ENCODE data around the gene IFNAR2. TPM values are rescaled to one million over a fixed set of nuclear protein-coding genes. Genes with fewer than 3 reads are reported as not detected.

Gene IFNAR2
- total RNA-seq, 1 experiment from 2014 or later: 2.1 TPM

DNA sequence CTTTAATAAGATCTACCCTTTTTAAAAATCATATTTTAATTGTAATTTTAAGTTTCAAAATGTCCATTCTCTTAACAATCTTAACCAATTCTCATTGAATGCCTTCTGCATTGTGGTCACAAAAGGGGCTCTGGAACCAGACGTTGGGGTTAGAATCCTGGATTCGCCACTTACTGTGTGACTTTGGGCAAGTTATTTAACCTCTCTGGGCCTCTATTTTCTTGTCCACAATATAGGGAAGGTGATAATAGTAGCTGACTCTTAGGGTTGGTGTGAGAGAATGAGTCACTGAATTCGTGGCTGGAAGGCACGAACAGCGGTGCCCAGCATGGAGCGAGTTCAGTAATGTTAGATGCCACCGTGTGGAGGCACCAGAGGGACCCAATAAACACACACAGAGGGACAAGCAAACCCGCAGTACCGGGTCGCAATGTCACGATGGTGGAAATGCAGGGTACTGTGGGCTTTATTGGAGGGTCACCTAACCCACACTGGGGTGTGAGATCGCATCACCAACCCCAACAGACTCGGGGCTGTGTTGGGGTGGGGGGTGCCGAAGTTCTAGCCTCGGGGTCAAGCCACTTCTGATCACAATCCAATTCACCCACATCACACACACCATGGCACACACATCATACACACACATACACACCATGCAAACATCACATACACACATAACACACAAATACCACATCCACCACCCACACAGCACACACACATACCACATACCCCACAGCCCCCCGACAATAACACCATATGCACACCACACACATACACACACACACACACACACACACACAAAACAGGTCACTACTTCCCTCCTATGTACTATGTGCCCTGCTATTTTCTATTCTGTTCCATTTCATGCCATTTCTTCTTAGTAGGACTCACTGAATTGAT is 27.0 kb upstream of the IFNAR2 start:
- POLR2A ChIA-PET (ENCODE audit: unreplicated experiment): no interaction called here
- DNase-seq: no peak
- Histone ChIP-seq H4K20me1 (ENCODE audit: low read length) (no peaks in the 10 kb centered on the region), H3F3A (ENCODE audit: low read length, unreplicated experiment) (no peaks in the 10 kb centered on the region), H3K79me2 (ENCODE audit: low read length) (no peaks in the 10 kb centered on the region), H3K27ac (ENCODE audit: low read length) (peak overlapping the region; percentile 87), H3K9me2 (replicated peaks; ENCODE audit: low read length) (no peaks in the 10 kb centered on the region), H3K27me3 (ENCODE audit: low read length) (no peaks in the 10 kb centered on the region), H3K4me3 (ENCODE audit: low read length) (no peak overlapping the region), H3K9me3 (ENCODE audit: low read length) (no peaks in the 10 kb centered on the region), H3K36me3 (ENCODE audit: low read depth, low read length) (no peaks in the 10 kb centered on the region), H3K9ac (ENCODE audit: low read length) (peak overlapping the region; percentile 26; the same call in 1 of the 2 replicates), H2AFZ (ENCODE audit: low read length) (peak overlapping the region; percentile 20; the same call in 1 of the 2 replicates), H3K4me2 (ENCODE audit: low read length) (peak overlapping the region; percentile 48), H3K4me1 (ENCODE audit: insufficient read depth, low read length) (peaks cover 25% of the 10 kb centered on the region)
- no peak for TF ChIP-seq EZH2phosphoT487 (IDR thresholded peaks at IDR 0.05; ENCODE audit: borderline replicate concordance, low read length)
- no peak for TF ChIP-seq EZH2 (IDR thresholded peaks at IDR 0.05; ENCODE audit: low read length, unreplicated experiment)
- TF ChIP-seq, protein P1, sequence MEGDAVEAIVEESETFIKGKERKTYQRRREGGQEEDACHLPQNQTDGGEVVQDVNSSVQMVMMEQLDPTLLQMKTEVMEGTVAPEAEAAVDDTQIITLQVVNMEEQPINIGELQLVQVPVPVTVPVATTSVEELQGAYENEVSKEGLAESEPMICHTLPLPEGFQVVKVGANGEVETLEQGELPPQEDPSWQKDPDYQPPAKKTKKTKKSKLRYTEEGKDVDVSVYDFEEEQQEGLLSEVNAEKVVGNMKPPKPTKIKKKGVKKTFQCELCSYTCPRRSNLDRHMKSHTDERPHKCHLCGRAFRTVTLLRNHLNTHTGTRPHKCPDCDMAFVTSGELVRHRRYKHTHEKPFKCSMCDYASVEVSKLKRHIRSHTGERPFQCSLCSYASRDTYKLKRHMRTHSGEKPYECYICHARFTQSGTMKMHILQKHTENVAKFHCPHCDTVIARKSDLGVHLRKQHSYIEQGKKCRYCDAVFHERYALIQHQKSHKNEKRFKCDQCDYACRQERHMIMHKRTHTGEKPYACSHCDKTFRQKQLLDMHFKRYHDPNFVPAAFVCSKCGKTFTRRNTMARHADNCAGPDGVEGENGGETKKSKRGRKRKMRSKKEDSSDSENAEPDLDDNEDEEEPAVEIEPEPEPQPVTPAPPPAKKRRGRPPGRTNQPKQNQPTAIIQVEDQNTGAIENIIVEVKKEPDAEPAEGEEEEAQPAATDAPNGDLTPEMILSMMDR (conservative IDR thresholded peaks at IDR 0.05; ENCODE audit: low read depth, low read length): no peak
- no TSS peak for BruUV-seq (replicated peaks)
- no peak for ATAC-seq
- intact Hi-C loops (cut with micrococcal nuclease): loop anchor here (5.0 kb wide), 1 partner anchor 225 kb away; no protein-coding TSS in a partner anchor
- CTCF ChIA-PET: interaction anchor here (0.7 kb wide), 1 partner anchor 172 kb away, joined by 6 read pairs; no protein-coding TSS in a partner anchor

DNA sequence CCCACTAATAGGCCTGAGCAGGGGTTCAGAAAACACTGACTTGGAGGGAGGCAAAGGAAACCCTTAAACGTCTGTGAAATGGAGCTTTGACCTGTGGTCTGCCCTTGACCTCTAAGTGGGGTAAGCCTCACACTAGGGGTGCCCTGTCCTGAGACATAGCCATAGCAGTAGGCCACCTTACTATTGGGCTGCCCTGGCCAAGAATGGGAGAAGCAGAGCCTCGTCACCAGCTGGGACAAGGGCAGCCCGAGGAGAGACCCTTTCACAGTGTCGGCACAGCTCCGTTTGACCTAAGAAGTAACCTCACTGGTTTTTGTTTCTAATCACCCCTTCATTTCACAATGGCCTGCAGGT is 26.4 kb upstream of the IFNAR2 start:
- H3K9me2 ChIP-seq (replicated peaks; ENCODE audit: low read length): no peaks in the 10 kb centered on the region
- H3K9ac ChIP-seq (ENCODE audit: low read length): peak overlapping the region; percentile 26; the same call in 1 of the 2 replicates
- no peak for ATAC-seq
- peak overlapping the region; percentile 87 for H3K27ac ChIP-seq (ENCODE audit: low read length)
- no peak for TF ChIP-seq EZH2phosphoT487 (IDR thresholded peaks at IDR 0.05; ENCODE audit: borderline replicate concordance, low read length)
- TF ChIP-seq EZH2 (IDR thresholded peaks at IDR 0.05; ENCODE audit: low read length, unreplicated experiment): no peak
- TF ChIP-seq, protein P1 (conservative IDR thresholded peaks at IDR 0.05; ENCODE audit: low read depth, low read length): no peak
- H3K4me2 ChIP-seq (ENCODE audit: low read length): peak overlapping the region; percentile 48
- ChIA-PET POLR2A (ENCODE audit: unreplicated experiment) (interaction anchor here (1.4 kb wide), 1 partner anchor 277 kb away, joined by 4 read pairs; no protein-coding TSS in a partner anchor), CTCF (interaction anchor here (0.7 kb wide), 1 partner anchor 171 kb away, joined by 6 read pairs; no protein-coding TSS in a partner anchor)
- peak overlapping the region; percentile 20; the same call in 1 of the 2 replicates for H2AFZ ChIP-seq (ENCODE audit: low read length)
- H3K79me2 ChIP-seq (ENCODE audit: low read length): no peaks in the 10 kb centered on the region
- no peaks in the 10 kb centered on the region for H3F3A ChIP-seq (ENCODE audit: low read length, unreplicated experiment)
- BruUV-seq (replicated peaks): no TSS peak
- no peak for DNase-seq
- intact Hi-C loops (cut with micrococcal nuclease): loop anchor here (5.0 kb wide), 1 partner anchor 224 kb away; no protein-coding TSS in a partner anchor
- H3K4me1 ChIP-seq (ENCODE audit: insufficient read depth, low read length): peaks cover 25% of the 10 kb centered on the region
- H3K4me3 ChIP-seq (ENCODE audit: low read length): no peak overlapping the region
- H4K20me1 ChIP-seq (ENCODE audit: low read length): no peaks in the 10 kb centered on the region
- H3K27me3 ChIP-seq (ENCODE audit: low read length): no peaks in the 10 kb centered on the region
- no peaks in the 10 kb centered on the region for H3K36me3 ChIP-seq (ENCODE audit: low read depth, low read length)
- H3K9me3 ChIP-seq (ENCODE audit: low read length): no peaks in the 10 kb centered on the region
